GM19397 (cell line): ENCODE results near the gene ZIC5.

Source experiments
- ATAC-seq: cut with Tn5 transposase; IDR thresholded peaks from one replicate; pipeline ENCODE4 v1.9.1; 2021; ENCODE audit warnings: mild to moderate bottlenecking, moderate library complexity; ENCODE audit not compliant: unreplicated experiment

The ZIC5 gene

GRCh38 chr13:99941086-99941485, 30.5 kb downstream of the ZIC5 start:
- no peak for ATAC-seq

DNA sequence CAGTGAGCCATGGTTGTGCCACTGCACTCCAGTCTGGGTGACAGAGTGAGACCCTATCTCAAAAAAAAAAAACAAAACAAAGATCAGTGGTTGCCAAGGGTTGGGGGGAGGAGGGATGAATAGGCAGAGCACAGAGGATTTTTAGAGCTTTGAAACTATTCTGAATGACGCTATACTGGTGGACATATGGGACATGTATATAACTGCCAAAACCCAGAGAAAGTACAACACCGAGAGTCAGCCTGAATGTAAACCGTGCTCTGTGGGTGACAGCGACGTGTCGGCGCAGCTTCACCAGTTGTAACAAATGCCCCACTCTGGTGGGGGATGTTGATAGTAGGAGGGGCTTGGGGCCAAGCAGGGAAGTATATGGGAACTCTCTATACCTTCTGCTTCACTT, 32.9 kb downstream of the ZIC5 start:
- ATAC-seq: no peak

GRCh38 chr13:99935772-99936171, 35.8 kb downstream of the ZIC5 start:
- ATAC-seq: no peak

GRCh38 chr13:99932912-99933311, 38.7 kb downstream of the ZIC5 start:
- no peak for ATAC-seq

- ATAC-seq: no peak
Observed at GRCh38 chr13:99930925-99931324, 40.6 kb downstream of the ZIC5 start.

DNA sequence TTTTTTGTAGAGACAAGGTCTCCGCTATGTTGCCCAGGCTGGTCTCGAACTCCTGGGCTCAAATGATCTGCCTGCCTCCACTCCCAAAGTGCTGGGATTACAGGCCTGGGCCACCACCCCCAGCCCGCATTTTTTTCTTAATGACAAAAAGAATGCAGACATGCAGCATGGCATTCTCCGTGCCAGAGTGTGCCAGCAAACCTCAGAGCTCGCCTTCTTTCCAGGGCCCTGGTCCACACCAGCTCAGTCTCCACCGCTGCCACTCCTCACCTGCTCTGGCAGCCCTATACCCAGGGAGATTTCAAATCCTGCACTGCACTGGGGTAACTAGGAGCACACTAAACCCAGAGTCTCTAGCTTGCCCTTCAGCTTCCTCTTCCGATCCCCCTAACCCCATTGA, 41.7 kb downstream of the ZIC5 start:
- no peak for ATAC-seq

DNA sequence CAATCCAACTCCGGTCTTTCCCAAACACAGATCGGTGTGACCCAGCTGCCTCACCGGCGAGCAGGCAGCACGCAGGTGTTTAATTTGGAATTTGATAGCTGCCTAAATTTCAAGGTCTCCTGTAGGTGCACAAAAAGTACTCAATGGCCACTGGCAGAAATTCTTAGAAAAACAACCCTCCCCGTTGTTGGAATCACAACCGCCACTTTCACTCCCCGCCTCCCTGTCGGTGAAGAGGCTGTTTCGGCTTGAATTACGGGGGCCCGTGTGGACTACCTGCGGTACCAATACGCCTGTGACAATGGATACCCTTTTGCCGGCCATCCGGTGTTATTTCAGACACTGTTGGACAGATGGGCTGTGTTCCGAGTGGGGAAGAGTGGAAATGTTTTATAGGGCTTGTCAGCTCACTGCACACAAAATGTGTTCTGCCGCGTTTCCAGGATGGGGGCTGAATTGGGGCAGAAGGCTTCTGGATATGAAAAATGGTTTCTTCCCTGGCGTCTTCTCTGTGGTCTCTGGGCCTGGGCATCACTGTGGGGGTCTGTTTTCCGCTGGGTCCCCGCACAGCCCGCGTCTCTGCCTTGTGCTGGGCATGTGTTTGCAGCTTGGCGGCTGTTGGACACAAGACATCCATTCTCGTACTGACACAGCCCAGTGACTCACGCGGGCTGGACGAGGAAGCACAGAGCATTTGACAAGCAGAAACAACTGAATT, 45.4 kb downstream of the ZIC5 start:
- ATAC-seq: no peak

- ATAC-seq: no peak
Observed at GRCh38 chr13:99923877-99924582, 47.5 kb downstream of the ZIC5 start.

GRCh38 chr13:99922631-99923404, 48.7 kb downstream of the ZIC5 start:
- ATAC-seq: no peak

GRCh38 chr13:99919132-99919531, 52.4 kb downstream of the ZIC5 start:
- ATAC-seq: no peak

GRCh38 chr13:99916366-99917103, 55.0 kb downstream of the ZIC5 start:
- no peak for ATAC-seq

GRCh38 chr13:99913167-99913566, 58.4 kb downstream of the ZIC5 start:
- ATAC-seq: no peak
